ENCODE results near the gene FER.

DNA sequence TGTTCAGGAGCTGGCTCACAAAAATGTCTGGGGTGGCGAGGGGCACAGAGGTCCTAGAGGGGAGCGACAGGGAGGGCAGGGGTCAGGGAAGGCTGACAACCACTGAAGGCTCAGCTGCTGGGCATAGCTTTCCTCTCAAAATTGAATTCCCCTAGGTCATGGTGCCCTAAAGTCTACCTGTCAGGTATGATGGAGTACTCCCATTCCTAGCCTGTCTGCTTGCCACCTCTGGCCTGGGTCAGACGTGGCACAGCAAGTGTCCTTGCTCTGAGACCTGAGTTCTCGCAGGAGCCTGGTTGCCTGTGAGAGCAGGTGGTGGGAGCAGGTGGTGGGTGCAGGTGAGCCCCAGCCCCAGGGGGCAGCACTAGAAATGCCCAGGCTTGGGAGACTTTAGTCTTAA, 486.7 kb downstream of the FER start:
- no peak for TF ChIP-seq POLR2A (IDR thresholded peaks at IDR 0.05)
- TF ChIP-seq, protein P1, sequence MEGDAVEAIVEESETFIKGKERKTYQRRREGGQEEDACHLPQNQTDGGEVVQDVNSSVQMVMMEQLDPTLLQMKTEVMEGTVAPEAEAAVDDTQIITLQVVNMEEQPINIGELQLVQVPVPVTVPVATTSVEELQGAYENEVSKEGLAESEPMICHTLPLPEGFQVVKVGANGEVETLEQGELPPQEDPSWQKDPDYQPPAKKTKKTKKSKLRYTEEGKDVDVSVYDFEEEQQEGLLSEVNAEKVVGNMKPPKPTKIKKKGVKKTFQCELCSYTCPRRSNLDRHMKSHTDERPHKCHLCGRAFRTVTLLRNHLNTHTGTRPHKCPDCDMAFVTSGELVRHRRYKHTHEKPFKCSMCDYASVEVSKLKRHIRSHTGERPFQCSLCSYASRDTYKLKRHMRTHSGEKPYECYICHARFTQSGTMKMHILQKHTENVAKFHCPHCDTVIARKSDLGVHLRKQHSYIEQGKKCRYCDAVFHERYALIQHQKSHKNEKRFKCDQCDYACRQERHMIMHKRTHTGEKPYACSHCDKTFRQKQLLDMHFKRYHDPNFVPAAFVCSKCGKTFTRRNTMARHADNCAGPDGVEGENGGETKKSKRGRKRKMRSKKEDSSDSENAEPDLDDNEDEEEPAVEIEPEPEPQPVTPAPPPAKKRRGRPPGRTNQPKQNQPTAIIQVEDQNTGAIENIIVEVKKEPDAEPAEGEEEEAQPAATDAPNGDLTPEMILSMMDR (IDR thresholded peaks at IDR 0.05) = no peak
